Fibroblast of lung (primary cell): ENCODE measurements around the gene THOC7. TPM values are rescaled to one million over a fixed set of nuclear protein-coding genes. Genes with fewer than 3 reads are reported as not detected.
A peak's percentile ranks its signal among the peaks of the same experiment; 100 is the strongest.

Experiments
- DNase-seq, 2 donors: peaks; one replicate each; pipeline versions ENCODE4 v3.0.0 to v3.0.0-alpha.2; 2010; ENCODE audit warnings: low read depth in 2 of 2
- H2AFZ ChIP-seq: 2 replicates; pipeline ENCODE4 v1.5.1; 2012; ENCODE audit warnings: low read length, control low read depth, inconsistent platforms
- H3K27ac ChIP-seq: 2 replicates; pipeline ENCODE4 v1.5.1; 2011; ENCODE audit warnings: low read length, control low read depth; ENCODE audit not compliant: insufficient read depth
- H3K27me3 ChIP-seq: 2 replicates; pipeline ENCODE4 v1.5.1; 2011; ENCODE audit warnings: mild to moderate bottlenecking, low read length; ENCODE audit not compliant: control insufficient read depth, insufficient read depth
- H3K36me3 ChIP-seq: 2 replicates; pipeline ENCODE4 v1.5.1; 2011; ENCODE audit warnings: low read length; ENCODE audit not compliant: control insufficient read depth, insufficient read depth
- H3K4me1 ChIP-seq: 2 replicates; pipeline ENCODE4 v1.5.1; 2011; ENCODE audit warnings: low read length; ENCODE audit not compliant: control insufficient read depth, insufficient read depth; ENCODE audit errors: extremely low read depth
- H3K4me2 ChIP-seq: 2 replicates; pipeline ENCODE4 v1.5.1; 2011; ENCODE audit warnings: low read length, control low read depth; ENCODE audit not compliant: insufficient read depth; ENCODE audit errors: extremely low read depth
- H3K4me3 ChIP-seq, 4 experiments: fragments of 200-600 bp in 1 of 4; sonication (generic) in 1 of 4; replicated peaks in 1 of 4; 2 replicates each; pipeline ENCODE4 v1.5.1; 2011 to 2016; ENCODE audit warnings: low read length in 4 of 4, low read depth in 3 of 4, mild to moderate bottlenecking in 3 of 4, control low read depth in 2 of 4, inconsistent platforms in 1 of 4, mixed read lengths in 1 of 4; ENCODE audit not compliant: insufficient read depth in 1 of 4; ENCODE audit errors: control extremely low read depth in 1 of 4
- H3K79me2 ChIP-seq: 2 replicates; pipeline ENCODE4 v1.5.1; 2012; ENCODE audit warnings: mild to moderate bottlenecking, low read length, inconsistent platforms; ENCODE audit not compliant: control insufficient read depth, insufficient read depth
- H3K9ac ChIP-seq: 2 replicates; pipeline ENCODE4 v1.5.1; 2011; ENCODE audit warnings: mild to moderate bottlenecking, low read length, control low read depth; ENCODE audit not compliant: insufficient read depth
- H3K9me3 ChIP-seq: 2 replicates; pipeline ENCODE4 v1.5.1; 2012; ENCODE audit warnings: low read depth, low read length; ENCODE audit not compliant: control insufficient read depth, insufficient read depth
- H4K20me1 ChIP-seq: 2 replicates; pipeline ENCODE4 v1.5.1; 2011; ENCODE audit warnings: low read length; ENCODE audit not compliant: control insufficient read depth, insufficient read depth; ENCODE audit errors: extremely low read depth
- EZH2 ChIP-seq: IDR thresholded peaks from 2 replicates; pipeline ENCODE4 v1.5.1; 2012; ENCODE audit warnings: low read length, control low read depth, mild to moderate bottlenecking; ENCODE audit errors: missing control alignments
- polyA minus RNA-seq: library from RNA; depleted of rRNA, polyadenylated mRNA; stranded (reverse); fragments of >200 nt; gene quantifications from 2 replicates; pipeline ENCODE4 v1.2.3, GENCODE V29; 2011; ENCODE audit warnings: low replicate concordance
- polyA plus RNA-seq, 2 donors: library from polyadenylated mRNA; depleted of rRNA in 1 of 2; stranded (reverse) in 1 of 2; unstranded in 1 of 2; fragments of >200 nt; gene quantifications; 2 replicates each; pipeline ENCODE4 v1.2.1, GENCODE V29; 2011 to 2012; ENCODE audit warnings: missing spikeins in 1 of 2
- total RNA-seq: library from RNA; depleted of rRNA; stranded (reverse); fragments of >200 nt; gene quantifications from 2 replicates; pipeline ENCODE4 v1.2.1, GENCODE V29; 2014
- TF ChIP-seq, protein P1 (sequence below), 2 donors: IDR thresholded peaks in 1 of 2; conservative IDR thresholded peaks in 1 of 2; 1 replicate in 1 of 2; 2 replicates in 1 of 2; pipeline ENCODE4 v1.5.1; 2011 to 2012; ENCODE audit warnings: low read length in 2 of 2, control low read depth in 1 of 2, inconsistent platforms in 1 of 2, low read depth in 1 of 2, mild to moderate bottlenecking in 1 of 2

THOC7 gene
- 35.3 and 42.6 TPM in 2 replicates for total RNA-seq
- polyA plus RNA-seq, result 100 and 103 TPM in 2 replicates
- 88.0 and 91.1 TPM in 2 replicates for polyA plus RNA-seq (2012)
- 0.96 and 3.9 TPM in 2 replicates for polyA minus RNA-seq

DNA sequence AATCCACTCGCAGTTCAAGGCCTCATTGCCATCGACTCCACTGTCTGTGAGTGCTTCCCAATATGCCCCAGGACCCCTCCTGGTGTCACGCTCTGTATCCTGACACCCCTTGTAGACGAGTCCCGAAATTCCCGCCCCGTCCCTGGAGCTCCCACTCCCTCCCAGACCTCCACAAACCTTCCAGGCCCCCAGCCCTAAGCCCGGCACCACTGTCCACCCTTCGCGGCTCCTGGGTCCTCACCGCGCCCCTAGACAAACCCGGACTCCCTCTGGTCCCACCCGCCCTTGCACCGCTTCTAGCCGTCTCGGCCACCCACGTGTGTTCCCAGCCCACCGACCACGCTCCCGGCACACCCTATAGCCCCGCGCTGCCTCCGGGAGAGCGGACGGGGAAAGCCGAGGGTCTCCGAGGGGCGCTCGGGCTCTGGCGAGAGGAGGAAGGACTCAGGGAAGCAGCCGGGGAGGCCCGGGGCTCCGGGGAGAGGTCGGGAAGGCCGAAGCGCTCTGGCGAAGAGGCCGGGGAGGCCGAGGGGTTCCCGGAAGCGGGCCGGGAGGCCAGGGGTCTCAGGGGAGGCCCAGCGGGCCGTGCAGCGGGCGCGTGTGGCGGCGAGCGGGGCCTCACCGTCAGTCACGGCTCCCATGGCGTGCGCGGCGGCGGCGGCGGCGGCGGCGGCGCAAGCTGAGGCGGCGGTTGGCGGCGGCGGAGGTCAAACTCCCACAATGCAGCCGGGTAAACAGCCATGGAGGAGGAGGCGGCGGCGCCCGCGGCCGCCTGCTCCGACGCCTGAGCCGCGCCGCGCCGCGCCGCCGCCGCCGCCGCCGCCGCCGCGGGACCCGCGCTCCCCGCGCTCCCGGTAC is at the start of gene THOC7, which contains the start of gene ATXN7:
Gene THOC7, minus strand, starts transcription at position 656 of the 858 bp plus-strand sequence. Its CDS starts 15 bp downstream, at position 641.
Gene ATXN7, plus strand, starts transcription at position 718 of the 858 bp plus-strand sequence. CDS start 48,732 bp downstream, outside the sequence.
- TF ChIP-seq, protein P1, sequence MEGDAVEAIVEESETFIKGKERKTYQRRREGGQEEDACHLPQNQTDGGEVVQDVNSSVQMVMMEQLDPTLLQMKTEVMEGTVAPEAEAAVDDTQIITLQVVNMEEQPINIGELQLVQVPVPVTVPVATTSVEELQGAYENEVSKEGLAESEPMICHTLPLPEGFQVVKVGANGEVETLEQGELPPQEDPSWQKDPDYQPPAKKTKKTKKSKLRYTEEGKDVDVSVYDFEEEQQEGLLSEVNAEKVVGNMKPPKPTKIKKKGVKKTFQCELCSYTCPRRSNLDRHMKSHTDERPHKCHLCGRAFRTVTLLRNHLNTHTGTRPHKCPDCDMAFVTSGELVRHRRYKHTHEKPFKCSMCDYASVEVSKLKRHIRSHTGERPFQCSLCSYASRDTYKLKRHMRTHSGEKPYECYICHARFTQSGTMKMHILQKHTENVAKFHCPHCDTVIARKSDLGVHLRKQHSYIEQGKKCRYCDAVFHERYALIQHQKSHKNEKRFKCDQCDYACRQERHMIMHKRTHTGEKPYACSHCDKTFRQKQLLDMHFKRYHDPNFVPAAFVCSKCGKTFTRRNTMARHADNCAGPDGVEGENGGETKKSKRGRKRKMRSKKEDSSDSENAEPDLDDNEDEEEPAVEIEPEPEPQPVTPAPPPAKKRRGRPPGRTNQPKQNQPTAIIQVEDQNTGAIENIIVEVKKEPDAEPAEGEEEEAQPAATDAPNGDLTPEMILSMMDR (conservative IDR thresholded peaks at IDR 0.05 in 1 of 2, IDR thresholded peaks at IDR 0.05 in 1 of 2; ENCODE audit: low read depth in 1 of 2, low read length in 2 of 2), result no peak
- TF ChIP-seq EZH2, result no peak
- no peaks in the 10 kb centered on the region for H3K27me3 ChIP-seq
- no peaks in the 10 kb centered on the region for H3K36me3 ChIP-seq
- H3K4me2 ChIP-seq, result peak within 1 kb of the TSS; percentile 93
- H3K27ac ChIP-seq, result peak within 1 kb of the TSS; percentile 82
- peaks cover 49% of the 10 kb centered on the region for H3K79me2 ChIP-seq
- peak within 1 kb of the TSS; percentile 79 to 94 (median 90) for H3K4me3 ChIP-seq
- H3K4me1 ChIP-seq, result no peaks in the 10 kb centered on the region
- no peaks in the 10 kb centered on the region for H4K20me1 ChIP-seq
- peak; percentile 51 to 54 for DNase-seq
- no peaks in the 10 kb centered on the region for H3K9me3 ChIP-seq
- peak within 1 kb of the TSS; percentile 74 for H2AFZ ChIP-seq
- H3K9ac ChIP-seq, result peak within 1 kb of the TSS; percentile 98

DNA sequence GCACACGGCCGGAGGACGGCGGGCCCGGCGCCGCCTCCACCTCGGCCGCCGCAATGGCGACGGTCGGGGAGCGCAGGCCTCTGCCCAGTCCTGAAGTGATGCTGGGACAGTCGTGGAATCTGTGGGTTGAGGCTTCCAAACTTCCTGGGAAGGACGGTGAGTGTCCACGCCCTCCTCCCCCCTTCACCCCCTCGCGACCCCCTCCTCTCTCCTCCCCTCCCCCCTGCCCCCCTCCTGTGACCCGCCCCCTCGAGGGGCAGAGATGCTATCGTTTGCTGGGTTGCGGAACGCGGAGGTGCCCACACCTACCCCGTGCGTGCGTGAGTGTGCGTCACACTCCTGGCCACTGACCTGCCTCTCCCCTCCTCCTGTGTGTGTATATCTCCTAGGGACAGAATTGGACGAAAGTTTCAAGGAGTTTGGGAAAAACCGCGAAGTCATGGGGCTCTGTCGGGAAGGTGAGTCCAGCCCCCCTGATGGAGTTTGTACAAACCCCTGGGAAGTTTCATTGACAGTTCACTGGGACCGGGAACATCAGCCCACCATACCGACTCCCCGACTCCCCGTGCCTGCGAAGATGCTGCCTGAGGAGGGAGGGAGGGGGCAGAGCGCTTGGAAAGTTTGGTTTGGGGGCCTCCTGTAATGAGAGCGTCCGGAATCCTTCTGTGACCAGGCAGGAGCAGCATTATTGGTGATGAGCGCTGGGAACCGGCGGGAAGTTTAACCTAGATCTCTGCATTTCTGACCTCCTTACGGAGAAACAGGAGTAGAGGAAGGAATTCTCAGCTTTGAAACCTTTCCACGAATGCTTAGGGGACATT is 49.4 kb upstream of the THOC7 start:
- Histone ChIP-seq H3K4me2 (peak overlapping the region; percentile 93), H3K27ac (peak overlapping the region; percentile 76), H2AFZ (no peak overlapping the region), H3K27me3 (no peaks in the 10 kb centered on the region), H3K79me2 (peaks cover 26% of the 10 kb centered on the region), H3K4me1 (peaks cover 11% of the 10 kb centered on the region), H3K36me3 (peaks cover 2% of the 10 kb centered on the region), H3K9ac (peak overlapping the region; percentile 95), H4K20me1 (no peaks in the 10 kb centered on the region), H3K4me3 (peak overlapping the region; percentile 43 to 80 (median 72)), H3K9me3 (no peaks in the 10 kb centered on the region)
- DNase-seq, result peak; percentile 52 to 77
- TF ChIP-seq, protein P1 (conservative IDR thresholded peaks at IDR 0.05 in 1 of 2, IDR thresholded peaks at IDR 0.05 in 1 of 2; ENCODE audit: low read depth in 1 of 2, low read length in 2 of 2), result no peak
- TF ChIP-seq EZH2, result no peak
